Subcutaneous abdominal adipose tissue (tissue), 5 donors: Measurements from ENCODE around the gene RNF224.
"Not testable (repeated sequence)": the region's sequence is repeated elsewhere in the genome, so short reads cannot be mapped to it uniquely, and the experiment has no call there.

ENCODE experiments used
- H3K27ac ChIP-seq: one replicate; pipeline ENCODE4 v1.7.0; 2013; ENCODE audit warnings: low read depth, mild to moderate bottlenecking, inconsistent platforms, low read length, moderate library complexity
- H3K27me3 ChIP-seq, 5 donors: one replicate each; pipeline ENCODE4 v1.7.0; 2013; ENCODE audit warnings: low read length in 5 of 5, inconsistent platforms in 1 of 5; ENCODE audit not compliant: control insufficient read depth in 5 of 5, insufficient read depth in 4 of 5
- H3K36me3 ChIP-seq, 5 donors: one replicate each; pipeline ENCODE4 v1.7.0; 2013; ENCODE audit warnings: low read length in 5 of 5; ENCODE audit not compliant: control insufficient read depth in 5 of 5, insufficient read depth in 5 of 5
- H3K4me1 ChIP-seq, 5 donors: one replicate each; pipeline ENCODE4 v1.7.0; 2013; ENCODE audit warnings: low read length in 5 of 5, mild to moderate bottlenecking in 3 of 5, moderate library complexity in 1 of 5; ENCODE audit not compliant: control insufficient read depth in 5 of 5, insufficient read depth in 5 of 5
- H3K4me3 ChIP-seq, 5 donors: one replicate each; pipeline ENCODE4 v1.7.0; 2013; ENCODE audit warnings: low read length in 5 of 5, low read depth in 1 of 5
- H3K9ac ChIP-seq, 5 donors: one replicate each; pipeline ENCODE4 v1.7.0; 2013; ENCODE audit warnings: low read length in 5 of 5, mild to moderate bottlenecking in 4 of 5, moderate library complexity in 3 of 5
- H3K9me3 ChIP-seq, 5 donors: one replicate each; pipeline ENCODE4 v1.7.0; 2013; ENCODE audit warnings: low read length in 5 of 5; ENCODE audit not compliant: control insufficient read depth in 5 of 5
- donor health status: healthy.
- donor health status: healthy.
- donor health status: healthy.
- donor health status: healthy.
- donor health status: healthy.

RNF224 gene

DNA sequence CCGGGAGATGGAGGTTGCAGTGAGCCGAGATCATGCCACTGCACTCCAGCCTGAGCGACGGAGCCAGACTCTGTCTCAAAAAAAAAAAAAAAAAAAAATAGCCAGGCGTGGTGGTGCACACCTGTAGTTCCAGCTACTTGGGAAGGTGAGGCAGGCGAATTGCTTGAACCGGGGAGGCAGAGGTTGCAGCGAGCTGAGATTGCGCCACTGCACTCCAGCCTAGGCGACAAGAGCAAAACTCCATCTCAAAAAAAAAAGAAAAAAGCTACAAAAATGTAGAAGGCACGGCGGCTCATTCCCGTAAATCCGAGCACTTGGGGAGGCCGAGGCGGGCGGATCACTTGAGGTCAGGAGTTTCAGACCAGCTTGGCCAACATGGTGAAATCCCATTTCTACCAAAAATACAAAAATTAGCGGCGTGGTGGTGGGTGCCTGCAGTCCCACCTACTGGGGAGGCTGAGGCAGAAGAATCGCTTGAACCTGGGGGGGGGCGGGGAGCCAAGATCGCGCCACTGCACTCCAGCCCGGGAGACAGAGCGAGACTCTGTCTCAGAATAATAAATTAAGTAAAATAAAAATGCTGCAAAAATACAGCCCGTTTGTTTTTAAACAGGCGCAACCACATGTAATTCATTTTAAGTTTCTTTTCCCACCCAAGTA lies 12.4 kb downstream of the RNF224 start:
- peak overlapping the region; percentile 86 for H3K27ac ChIP-seq
- H3K27me3 ChIP-seq, result peaks cover 7 to 11% (median 8%) of the 10 kb centered on the region in 5 donors
- peaks cover 8 to 65% (median 43%) of the 10 kb centered on the region in 5 donors for H3K4me1 ChIP-seq
- peak overlapping the region in 4 of 5 donors; percentile 65 to 81 (median 71) for H3K9ac ChIP-seq
- H3K36me3 ChIP-seq, result peaks cover 0 to 21% (median 19%) of the 10 kb centered on the region in 5 donors
- H3K9me3 ChIP-seq, result not testable (repeated sequence)
- H3K4me3 ChIP-seq, result peak overlapping the region; percentile 22 to 77 (median 67)

DNA sequence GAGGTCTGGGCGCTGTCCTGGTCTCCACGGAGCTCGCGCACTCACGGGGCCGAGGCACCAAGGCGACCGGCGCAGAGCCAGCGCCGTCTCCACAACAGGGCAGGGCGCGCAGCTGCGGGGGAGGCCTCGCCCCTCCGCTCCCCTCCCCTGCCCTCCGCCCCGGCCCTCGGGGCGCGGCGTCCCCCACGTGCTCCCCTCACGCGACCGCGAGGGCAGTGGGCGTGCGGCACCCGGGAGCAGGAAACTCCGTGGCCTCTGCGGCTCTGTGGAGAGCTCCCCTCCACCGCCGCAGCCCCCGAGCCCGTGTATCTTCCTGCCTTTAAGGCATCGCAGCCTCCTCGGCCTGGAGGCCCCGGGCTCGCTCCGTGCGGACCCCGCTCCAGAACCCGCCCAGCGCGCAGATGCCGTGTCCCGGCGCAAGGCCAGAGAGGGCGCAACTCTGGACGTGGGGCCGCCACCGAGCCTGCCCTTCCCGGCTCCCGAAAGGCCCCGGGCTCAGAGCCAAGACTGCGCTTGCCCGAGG lies 13.1 kb downstream of the RNF224 start:
- Histone ChIP-seq H3K9me3 (no peaks in the 10 kb centered on the region), H3K9ac (peak overlapping the region in 4 of 5 donors; percentile 65 to 81 (median 71)), H3K4me1 (peaks cover 8 to 68% (median 43%) of the 10 kb centered on the region in 5 donors), H3K27me3 (peaks cover 2 to 4% (median 3%) of the 10 kb centered on the region in 5 donors), H3K4me3 (peak overlapping the region in 4 of 5 donors; percentile 65 to 77 (median 67)), H3K36me3 (peaks cover 0 to 21% (median 19%) of the 10 kb centered on the region in 5 donors), H3K27ac (peak overlapping the region; percentile 86)

- peaks cover 8 to 62% (median 41%) of the 10 kb centered on the region in 5 donors for H3K4me1 ChIP-seq
Measured at GRCh38 chr9:137240841-137241489, 13.7 kb downstream of the RNF224 start, which contains the start of gene TUBB4B. Gene TUBB4B, plus strand, starts transcription at chr9:137241287. Its CDS starts 74 bp downstream, at chr9:137241361.

DNA sequence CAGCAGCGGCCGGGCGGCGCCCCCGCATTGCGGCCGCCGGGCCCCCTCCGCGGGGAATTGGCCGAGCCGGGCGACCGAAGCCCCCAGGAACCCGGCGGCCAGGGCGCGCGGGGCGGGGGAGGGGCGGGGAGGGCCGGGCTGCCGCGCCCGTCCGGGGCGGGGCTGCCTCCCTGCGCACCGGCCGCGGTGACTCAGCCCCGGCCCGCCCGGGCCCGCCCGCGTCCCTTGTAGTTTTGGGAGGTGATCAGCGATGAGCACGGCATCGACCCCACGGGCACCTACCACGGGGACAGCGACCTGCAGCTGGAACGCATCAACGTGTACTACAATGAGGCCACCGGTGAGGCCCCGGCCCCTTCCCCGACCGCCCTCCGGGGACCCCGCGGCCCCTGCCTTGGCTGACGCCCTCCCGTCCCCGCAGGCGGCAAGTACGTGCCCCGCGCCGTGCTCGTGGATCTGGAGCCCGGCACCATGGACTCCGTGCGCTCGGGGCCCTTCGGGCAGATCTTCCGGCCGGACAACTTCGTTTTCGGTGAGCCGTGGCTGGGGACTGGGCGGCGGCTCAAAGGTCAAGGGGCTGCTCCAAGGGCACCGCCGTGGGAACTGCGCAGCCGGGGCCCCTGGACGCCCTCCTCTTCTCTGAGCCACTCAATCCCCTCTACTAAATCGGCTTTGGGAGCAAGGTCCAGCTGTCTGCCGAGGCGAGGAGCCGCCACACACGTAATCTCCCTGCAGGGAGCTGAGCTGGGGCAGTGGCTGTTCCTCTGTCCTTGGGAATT lies 14.4 kb downstream of the RNF224 start:
- H3K9ac ChIP-seq, result peak overlapping the region in 4 of 5 donors; percentile 70 to 91 (median 84)
- peak overlapping the region; percentile 74 for H3K27ac ChIP-seq
- H3K4me3 ChIP-seq, result peak overlapping the region; percentile 80 to 87 (median 83)
- H3K27me3 ChIP-seq, result peaks cover 0 to 3% (median 0%) of the 10 kb centered on the region in 5 donors
- no peaks in the 10 kb centered on the region for H3K9me3 ChIP-seq
- peaks cover 0 to 21% (median 19%) of the 10 kb centered on the region in 5 donors for H3K36me3 ChIP-seq
- peaks cover 8 to 55% (median 35%) of the 10 kb centered on the region in 5 donors for H3K4me1 ChIP-seq

More at GRCh38 chr9:137240841-137241489, 13.7 kb downstream of the RNF224 start, which contains the start of gene TUBB4B:
- Histone ChIP-seq H3K27me3 (peaks cover 0 to 3% (median 0%) of the 10 kb centered on the region in 5 donors), H3K4me3 (peak within 1 kb of the TSS; percentile 80 to 87 (median 83)), H3K36me3 (peaks cover 0 to 21% (median 19%) of the 10 kb centered on the region in 5 donors), H3K27ac (peak within 1 kb of the TSS; percentile 86), H3K9me3 (no peaks in the 10 kb centered on the region), H3K9ac (peak within 1 kb of the TSS in 4 of 5 donors; percentile 70 to 91 (median 84))

DNA sequence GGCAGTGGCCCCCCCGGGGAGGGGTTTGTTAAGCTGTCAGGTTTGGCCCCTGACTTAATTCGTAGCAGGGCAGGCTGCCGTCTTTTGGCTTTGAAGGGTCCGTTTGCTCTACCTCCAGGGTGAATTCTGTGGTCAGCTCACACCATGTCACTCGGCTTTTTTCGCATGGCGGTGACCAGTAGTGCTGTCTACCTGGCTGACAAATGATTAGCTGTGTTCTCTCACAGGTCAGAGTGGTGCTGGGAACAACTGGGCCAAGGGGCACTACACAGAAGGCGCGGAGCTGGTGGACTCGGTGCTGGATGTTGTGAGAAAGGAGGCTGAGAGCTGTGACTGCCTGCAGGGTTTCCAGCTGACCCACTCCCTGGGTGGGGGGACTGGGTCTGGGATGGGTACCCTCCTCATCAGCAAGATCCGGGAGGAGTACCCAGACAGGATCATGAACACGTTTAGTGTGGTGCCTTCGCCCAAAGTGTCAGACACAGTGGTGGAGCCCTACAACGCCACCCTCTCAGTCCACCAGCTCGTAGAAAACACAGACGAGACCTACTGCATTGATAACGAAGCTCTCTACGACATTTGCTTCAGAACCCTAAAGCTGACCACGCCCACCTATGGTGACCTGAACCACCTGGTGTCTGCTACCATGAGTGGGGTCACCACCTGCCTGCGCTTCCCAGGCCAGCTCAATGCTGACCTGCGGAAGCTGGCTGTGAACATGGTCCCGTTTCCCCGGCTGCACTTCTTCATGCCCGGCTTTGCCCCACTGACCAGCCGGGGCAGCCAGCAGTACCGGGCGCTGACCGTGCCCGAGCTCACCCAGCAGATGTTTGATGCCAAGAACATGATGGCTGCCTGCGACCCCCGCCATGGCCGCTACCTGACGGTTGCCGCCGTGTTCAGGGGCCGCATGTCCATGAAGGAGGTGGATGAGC lies 15.2 kb downstream of the RNF224 start:
- Histone ChIP-seq H3K27me3 (peaks cover 0 to 3% (median 0%) of the 10 kb centered on the region in 5 donors), H3K9me3 (no peaks in the 10 kb centered on the region), H3K36me3 (peaks cover 0 to 21% (median 19%) of the 10 kb centered on the region in 5 donors), H3K4me3 (peak overlapping the region; percentile 80 to 87 (median 83)), H3K9ac (peak overlapping the region in 4 of 5 donors; percentile 70 to 91 (median 84)), H3K27ac (peak overlapping the region; percentile 74), H3K4me1 (peaks cover 8 to 53% (median 31%) of the 10 kb centered on the region in 5 donors)

DNA sequence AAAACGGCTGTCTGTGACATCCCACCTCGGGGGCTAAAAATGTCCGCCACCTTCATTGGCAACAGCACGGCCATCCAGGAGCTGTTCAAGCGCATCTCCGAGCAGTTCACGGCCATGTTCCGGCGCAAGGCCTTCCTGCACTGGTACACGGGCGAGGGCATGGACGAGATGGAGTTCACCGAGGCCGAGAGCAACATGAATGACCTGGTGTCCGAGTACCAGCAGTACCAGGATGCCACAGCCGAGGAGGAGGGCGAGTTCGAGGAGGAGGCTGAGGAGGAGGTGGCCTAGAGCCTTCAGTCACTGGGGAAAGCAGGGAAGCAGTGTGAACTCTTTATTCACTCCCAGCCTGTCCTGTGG lies 15.9 kb downstream of the RNF224 start:
- not testable (repeated sequence) for H3K9me3 ChIP-seq, H3K27me3 ChIP-seq, H3K27ac ChIP-seq, H3K9ac ChIP-seq
- Histone ChIP-seq H3K36me3 (peaks cover 0 to 21% (median 19%) of the 10 kb centered on the region in 5 donors), H3K4me1 (peaks cover 8 to 57% (median 31%) of the 10 kb centered on the region in 5 donors), H3K4me3 (peak overlapping the region in 1 of 5 donors; percentile 23)

DNA sequence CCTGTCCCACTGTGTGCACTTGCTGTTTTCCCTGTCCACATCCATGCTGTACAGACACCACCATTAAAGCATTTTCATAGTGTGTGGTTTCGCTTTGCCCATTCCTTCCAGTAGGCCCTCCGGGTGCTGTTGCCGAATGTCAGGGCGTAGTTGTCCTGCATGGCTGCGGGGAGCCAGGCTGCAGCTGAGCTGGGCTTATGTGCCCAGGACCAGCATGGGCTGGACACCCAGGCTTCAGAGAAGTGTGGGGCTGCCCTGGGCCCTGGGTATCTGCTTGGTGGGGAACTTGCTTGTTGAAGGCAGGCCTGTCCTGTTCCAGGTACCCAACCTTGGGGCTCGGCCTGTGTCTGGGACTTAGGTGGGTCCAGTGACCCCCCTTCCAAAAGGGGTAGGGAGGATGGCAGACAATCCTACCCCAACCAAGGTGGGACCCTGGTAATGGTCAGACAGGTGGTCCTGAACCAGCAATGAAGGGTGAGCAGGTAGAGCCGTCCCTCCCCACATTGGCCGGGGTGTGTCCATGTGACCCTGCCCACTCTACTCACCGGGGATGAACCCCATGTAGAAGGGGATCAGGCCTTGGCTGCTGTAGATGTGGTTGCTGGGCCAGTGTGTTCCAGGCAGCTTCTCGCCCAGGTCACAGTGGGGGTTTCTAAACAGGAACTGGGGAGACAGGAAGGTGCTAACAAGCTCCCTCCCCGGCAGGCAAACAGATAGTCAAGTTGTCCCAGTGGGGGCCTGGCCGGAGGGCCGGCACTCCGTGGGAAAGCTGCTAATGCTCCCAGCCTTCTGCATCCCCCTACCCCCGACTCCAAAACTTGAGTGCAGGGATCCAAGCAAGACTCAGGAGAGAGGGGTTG lies 16.6 kb downstream of the RNF224 start:
- Histone ChIP-seq H3K36me3 (peaks cover 0 to 21% (median 19%) of the 10 kb centered on the region in 5 donors), H3K4me3 (peak overlapping the region in 2 of 5 donors; percentile 17 to 23), H3K9ac (no peak overlapping the region), H3K27me3 (peaks cover 0 to 3% (median 0%) of the 10 kb centered on the region in 5 donors), H3K9me3 (no peaks in the 10 kb centered on the region), H3K27ac (no peak overlapping the region), H3K4me1 (peaks cover 8 to 55% (median 30%) of the 10 kb centered on the region in 5 donors)
